Right lobe of liver (tissue), 6 donors: ENCODE measurements around the gene SAP30BP. TPM values are rescaled to one million over a fixed set of nuclear protein-coding genes. Genes with fewer than 3 reads are reported as not detected.

Experiments used
- ATAC-seq, 4 donors: fragments of 200-7000 bp; cut with Tn5 transposase; one replicate each; pipeline ENCODE4 v1.9.1; 2020; ENCODE audit warnings: mild to moderate bottlenecking in 4 of 4, moderate library complexity in 4 of 4
- DNase-seq, 3 donors: peaks; one replicate each; pipeline ENCODE4 v3.0.0-alpha.2; 2020
- H3K27ac ChIP-seq, 3 donors: fragments of 200-600 bp; one replicate each; pipeline ENCODE4 v1.8.0; 2022
- H3K27me3 ChIP-seq, 2 donors: fragments of 200-600 bp; one replicate each; pipeline ENCODE4 v1.8.0; 2022
- H3K36me3 ChIP-seq, 4 donors: fragments of 200-600 bp; sonication (generic) in 1 of 4; one replicate each; pipeline versions ENCODE4 v1.5.1 to v1.8.0; 2017 to 2022; ENCODE audit warnings: control low read depth in 1 of 4
- H3K4me1 ChIP-seq, 4 donors: fragments of 200-600 bp; sonication (generic) in 1 of 4; one replicate each; pipeline versions ENCODE4 v1.5.1 to v1.8.0; 2017 to 2022; ENCODE audit warnings: control low read depth in 1 of 4
- H3K4me3 ChIP-seq, 3 donors: fragments of 200-600 bp; one replicate each; pipeline ENCODE4 v1.8.0; 2022
- H3K9me3 ChIP-seq, 4 donors: fragments of 200-600 bp; sonication (generic) in 1 of 4; one replicate each; pipeline versions ENCODE4 v1.5.1 to v1.8.0; 2017 to 2022; ENCODE audit warnings: control low read depth in 1 of 4
- POLR2A ChIP-seq: fragments of 450-650 bp; IDR thresholded peaks from one replicate; pipeline ENCODE4 v1.6.1; 2017; ENCODE audit warnings: antibody characterized with exemption, mild to moderate bottlenecking
- WGBS: methylation state at CpG from one replicate; pipeline ENCODE4 v1.1.6; 2018; ENCODE audit warnings: low coverage, low lambda C conversion rate; ENCODE audit not compliant: insufficient coverage; ENCODE audit errors: missing lambda C conversion rate; 5-methylcytosine and 5-hydroxymethylcytosine counted together
- intact Hi-C, 2 donors: fragments of 100-400 bp; cut with DNase I; formaldehyde crosslinking; loops; one replicate each; pipeline versions ENCODE4 v1.11.2 to v1.14.1; 2022
- long read RNA-seq: library from polyadenylated mRNA; unstranded; transcript quantifications from one replicate; pipeline ENCODE4 v2.0.0, GENCODE V29; 2019
- total RNA-seq, 6 experiments: library from RNA; depleted of rRNA in 2 of 6; stranded (reverse); fragments of >200 nt in 2 of 6; fragmentation: NEBNext Ultra II Directional in 3 of 6; extraction: Animal tissue kit (Norgen Biotek cat#: 25700) in 3 of 6; gene quantifications; one replicate each; pipeline versions ENCODE4 v1.1.0 to v1.2.4, GENCODE V29; 2016 to 2023
- TF ChIP-seq, protein P1 (sequence below), 4 donors: fragments of 200-600 bp in 3 of 4; fragments of 450-650 bp in 1 of 4; IDR thresholded peaks; one replicate each; pipeline versions ENCODE4 v1.5.1 to v1.8.0; 2016 to 2022; ENCODE audit warnings: antibody characterized with exemption in 4 of 4, mild to moderate bottlenecking in 2 of 4
- donor health status: DM: no; HTN: yes; CAD: no.
- donor health status: DM: no; HTN: no; CAD: no.
- donor health status: DM: no; HTN: no; CAD: no.
- donor health status: DM: no; HTN: yes; CAD: no.
- donor health status: DM: no; HTN: yes; CAD: no.

SAP30BP gene
- 10 to 100 TPM; 24.0 to 36.0 (median 27.0) TPM for total RNA-seq
- long read RNA-seq, partial matches to known transcripts: 0 of 7 reads
- long read RNA-seq, other reads (novel, unspliced or antisense): 5 of 7 reads

- Histone ChIP-seq H3K9me3 (no peaks in the 10 kb centered on the region), H3K36me3 (peaks cover 0 to 52% (median 11%) of the 10 kb centered on the region in 4 donors), H3K4me1 (peaks cover 0 to 17% (median 6%) of the 10 kb centered on the region in 4 donors), H3K4me3 (peak within 1 kb of the TSS; percentile 85 to 93 (median 86)), H3K27me3 (no peaks in the 10 kb centered on the region), H3K27ac (peak within 1 kb of the TSS; percentile 56 to 77 (median 57))
- ATAC-seq (peak; percentile 99 to 100 (median 100)), DNase-seq (peak; percentile 97 to 99 (median 98))
- intact Hi-C loops: no loop called here
- under 1% methylated on average over 50 of the region's 55 CpGs for WGBS
- peak; percentile 59 for TF ChIP-seq POLR2A
- TF ChIP-seq, protein P1, sequence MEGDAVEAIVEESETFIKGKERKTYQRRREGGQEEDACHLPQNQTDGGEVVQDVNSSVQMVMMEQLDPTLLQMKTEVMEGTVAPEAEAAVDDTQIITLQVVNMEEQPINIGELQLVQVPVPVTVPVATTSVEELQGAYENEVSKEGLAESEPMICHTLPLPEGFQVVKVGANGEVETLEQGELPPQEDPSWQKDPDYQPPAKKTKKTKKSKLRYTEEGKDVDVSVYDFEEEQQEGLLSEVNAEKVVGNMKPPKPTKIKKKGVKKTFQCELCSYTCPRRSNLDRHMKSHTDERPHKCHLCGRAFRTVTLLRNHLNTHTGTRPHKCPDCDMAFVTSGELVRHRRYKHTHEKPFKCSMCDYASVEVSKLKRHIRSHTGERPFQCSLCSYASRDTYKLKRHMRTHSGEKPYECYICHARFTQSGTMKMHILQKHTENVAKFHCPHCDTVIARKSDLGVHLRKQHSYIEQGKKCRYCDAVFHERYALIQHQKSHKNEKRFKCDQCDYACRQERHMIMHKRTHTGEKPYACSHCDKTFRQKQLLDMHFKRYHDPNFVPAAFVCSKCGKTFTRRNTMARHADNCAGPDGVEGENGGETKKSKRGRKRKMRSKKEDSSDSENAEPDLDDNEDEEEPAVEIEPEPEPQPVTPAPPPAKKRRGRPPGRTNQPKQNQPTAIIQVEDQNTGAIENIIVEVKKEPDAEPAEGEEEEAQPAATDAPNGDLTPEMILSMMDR (IDR thresholded peaks at IDR 0.05): no peak
Observed at GRCh38 chr17:75666959-75667790, at the start of gene SAP30BP, which contains the start of gene RECQL5. Gene SAP30BP, plus strand, starts transcription at chr17:75667338. Its CDS starts 35 bp downstream, at chr17:75667373. Gene RECQL5, minus strand, starts transcription at chr17:75667154. Its CDS starts 597 bp downstream, at chr17:75666557.

GRCh38 chr17:75617675-75618074 lies 49.5 kb upstream of the SAP30BP start:
- Histone ChIP-seq H3K27ac (no peak overlapping the region), H3K4me1 (no peaks in the 10 kb centered on the region), H3K27me3 (no peaks in the 10 kb centered on the region), H3K36me3 (peaks cover 0 to 13% (median 0%) of the 10 kb centered on the region in 4 donors), H3K9me3 (no peaks in the 10 kb centered on the region), H3K4me3 (no peak overlapping the region)
- ATAC-seq: no peak
- TF ChIP-seq POLR2A: no peak
- TF ChIP-seq, protein P1 (IDR thresholded peaks at IDR 0.05): no peak
- intact Hi-C loops: no loop called here
- no peak for DNase-seq
- no CpG with 5 or more reads among the region's 11 CpGs for WGBS

DNA sequence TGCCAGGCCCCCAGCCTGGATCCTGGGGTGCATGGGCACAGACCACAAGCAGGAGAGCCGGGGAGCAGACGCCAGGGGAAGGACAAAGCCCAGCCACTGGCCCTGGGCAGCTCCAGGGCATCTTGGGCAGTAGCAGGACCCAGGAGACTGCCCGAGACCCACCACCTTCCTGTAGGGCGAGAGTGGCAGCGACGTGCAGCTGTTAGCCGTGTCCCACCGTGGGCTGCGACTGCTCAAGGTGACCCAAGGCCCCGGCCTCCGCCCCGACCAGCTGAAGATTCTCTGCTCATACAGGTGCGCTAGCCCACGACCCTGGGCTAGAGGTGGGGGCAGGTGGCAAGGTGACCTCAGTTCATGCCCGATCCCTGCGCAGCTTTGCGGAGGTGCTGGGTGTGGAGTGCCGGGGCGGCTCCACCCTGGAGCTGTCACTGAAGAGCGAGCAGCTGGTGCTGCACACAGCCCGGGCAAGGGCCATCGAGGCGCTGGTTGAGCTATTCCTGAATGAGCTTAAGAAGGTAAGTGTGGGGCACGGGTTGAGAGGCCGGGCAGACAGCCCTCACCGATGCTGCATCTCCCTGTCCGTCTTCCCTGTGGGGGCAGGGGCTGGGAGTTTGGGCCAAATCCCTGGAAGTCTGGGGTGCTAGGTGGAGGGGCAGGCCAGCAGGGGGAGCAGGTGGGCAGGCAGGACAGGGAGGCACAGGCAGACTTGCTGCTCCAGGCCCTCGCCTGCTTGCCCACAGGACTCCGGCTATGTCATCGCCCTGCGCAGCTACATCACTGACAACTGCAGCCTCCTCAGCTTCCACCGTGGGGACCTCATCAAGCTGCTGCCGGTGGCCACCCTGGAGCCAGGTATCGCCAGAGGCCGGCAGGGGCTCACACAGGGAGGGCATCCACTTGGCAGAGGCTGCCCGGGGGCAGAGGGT lies 47.4 kb upstream of the SAP30BP start:
- intact Hi-C loops: no loop called here
- H3K27me3 ChIP-seq: no peaks in the 10 kb centered on the region
- TF ChIP-seq, protein P1 (IDR thresholded peaks at IDR 0.05): peak; percentile 16 to 39 (median 23)
- TF ChIP-seq POLR2A: no peak
- DNase-seq (no peak), ATAC-seq (peak in 3 of 4 donors; percentile 4 to 37 (median 21))
- H3K27ac ChIP-seq: no peak overlapping the region
- H3K4me3 ChIP-seq: no peak overlapping the region
- H3K4me1 ChIP-seq: no peaks in the 10 kb centered on the region
- H3K9me3 ChIP-seq: no peaks in the 10 kb centered on the region
- 92% methylated on average over 5 of the region's 36 CpGs for WGBS
- H3K36me3 ChIP-seq: peaks cover 0 to 7% (median 0%) of the 10 kb centered on the region in 4 donors

GRCh38 chr17:75621489-75621888 lies 45.6 kb upstream of the SAP30BP start:
- no peak overlapping the region for H3K4me3 ChIP-seq
- H3K27me3 ChIP-seq: no peaks in the 10 kb centered on the region
- H3K36me3 ChIP-seq: peaks cover 0 to 12% (median 2%) of the 10 kb centered on the region in 4 donors
- DNase-seq (no peak), ATAC-seq (no peak)
- no peaks in the 10 kb centered on the region for H3K9me3 ChIP-seq
- WGBS: no CpG with 5 or more reads among the region's 4 CpGs
- H3K27ac ChIP-seq: no peak overlapping the region
- no peaks in the 10 kb centered on the region for H3K4me1 ChIP-seq
- TF ChIP-seq, protein P1 (IDR thresholded peaks at IDR 0.05): no peak
- no peak for TF ChIP-seq POLR2A
- intact Hi-C loops: no loop called here
